ENCODE results near the gene MORC1.
A peak's percentile ranks its signal among the peaks of the same experiment; 100 is the strongest.

Gene MORC1

DNA sequence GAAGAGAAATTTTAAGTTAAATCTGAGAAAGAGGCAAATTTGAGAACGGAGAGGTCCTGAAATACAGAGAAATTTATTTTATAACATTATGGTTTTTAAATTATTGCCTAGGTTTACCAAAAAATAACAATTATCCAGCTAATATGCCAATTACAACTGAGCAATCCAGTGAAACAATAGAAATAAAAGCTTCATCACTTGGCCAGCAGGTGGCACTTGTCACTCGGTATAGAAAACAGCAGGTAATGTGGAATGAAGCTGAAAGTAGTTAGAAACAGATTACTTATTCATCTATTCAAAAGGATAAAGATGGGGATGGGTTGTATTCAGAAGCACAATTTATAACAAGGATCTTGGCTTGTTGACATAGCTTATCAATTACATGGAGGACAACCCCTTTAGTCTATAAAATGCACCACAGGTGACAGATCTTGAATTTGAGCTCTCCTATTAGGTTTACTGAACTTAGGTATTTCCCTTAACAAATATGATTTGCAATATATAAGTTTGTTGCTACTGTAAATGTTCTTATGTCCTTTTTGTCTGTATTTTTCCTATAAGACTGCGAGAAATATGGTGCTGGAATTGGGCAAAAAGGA lies 94.2 kb downstream of the MORC1 start:
- DNase-seq, result peak; percentile 34

DNA sequence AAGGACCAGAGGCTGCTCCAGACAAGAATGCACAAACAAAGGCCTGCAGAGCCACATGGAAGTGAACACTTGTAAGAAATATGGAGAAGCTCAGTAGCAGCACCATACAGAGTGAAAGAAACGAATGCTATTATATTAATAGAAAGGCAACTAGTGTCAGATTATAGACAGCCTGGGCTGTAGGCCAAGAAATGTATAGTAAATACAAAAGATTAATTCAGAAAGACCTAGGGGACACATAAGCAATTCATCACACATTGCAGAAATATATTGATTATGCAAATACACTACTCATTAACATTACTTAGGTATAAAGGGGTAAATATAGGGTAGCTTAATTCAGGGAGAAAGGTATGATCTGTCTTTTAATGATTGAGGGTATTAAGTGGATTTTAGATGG lies 94.8 kb downstream of the MORC1 start:
- no peak for DNase-seq

DNA sequence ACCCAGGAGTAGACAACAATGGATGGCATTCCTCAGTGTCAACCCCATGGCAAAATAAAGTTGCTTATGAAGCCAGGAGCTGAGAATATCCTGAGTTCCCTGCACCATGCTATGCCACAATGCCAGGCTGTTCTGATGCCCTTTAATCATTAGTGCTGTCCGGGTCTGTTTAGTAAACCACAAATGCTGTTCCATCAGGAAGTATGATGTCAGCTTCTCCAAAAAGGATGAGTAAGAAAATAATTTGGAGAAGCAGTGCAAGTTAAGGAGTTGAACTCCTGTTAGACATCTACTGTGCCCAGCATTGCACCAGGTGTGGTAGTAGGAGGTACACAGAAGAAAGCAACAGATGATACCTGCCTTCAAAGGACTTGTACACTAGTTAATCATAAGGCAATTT lies 96.4 kb downstream of the MORC1 start:
- no peak for DNase-seq

DNA sequence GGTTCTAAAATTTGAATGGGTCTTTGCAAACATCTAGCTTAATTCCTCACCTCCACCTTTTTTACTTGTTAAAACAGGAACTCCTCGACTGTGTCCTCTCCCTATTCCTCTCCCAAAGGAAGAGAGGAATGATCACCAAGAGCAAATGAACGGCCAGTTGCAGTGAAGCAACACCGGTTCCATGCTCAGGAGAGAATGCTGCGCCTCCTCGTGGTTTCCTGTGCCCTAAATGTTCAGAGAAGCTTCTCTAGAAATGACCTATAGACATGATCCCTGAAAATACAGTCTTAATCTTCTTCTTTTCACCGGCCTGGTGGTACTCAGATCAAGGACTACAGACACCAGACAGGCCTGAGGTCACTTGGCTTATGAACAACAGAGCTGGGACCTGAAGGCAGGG lies 99.1 kb downstream of the MORC1 start:
- no peak for DNase-seq

DNA sequence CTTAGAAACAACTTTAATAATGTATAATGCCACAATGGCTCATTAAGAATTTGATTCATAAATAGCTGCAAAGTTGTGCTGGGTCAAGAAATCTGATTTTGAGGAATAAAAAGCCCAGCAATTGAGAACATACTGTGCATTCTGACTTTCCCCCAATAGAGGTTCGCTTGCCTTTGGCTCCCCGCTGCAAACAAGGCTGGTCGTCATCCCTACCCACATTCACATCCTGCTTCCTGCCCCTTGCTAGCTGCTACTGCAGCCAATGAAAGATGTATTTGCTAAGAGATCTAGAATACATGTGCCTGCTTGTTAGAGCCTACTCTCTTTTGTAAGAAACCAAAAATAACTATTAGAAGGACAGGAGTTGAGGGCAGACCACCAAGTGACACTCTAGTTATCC lies 112.5 kb downstream of the MORC1 start:
- no peak for DNase-seq

DNA sequence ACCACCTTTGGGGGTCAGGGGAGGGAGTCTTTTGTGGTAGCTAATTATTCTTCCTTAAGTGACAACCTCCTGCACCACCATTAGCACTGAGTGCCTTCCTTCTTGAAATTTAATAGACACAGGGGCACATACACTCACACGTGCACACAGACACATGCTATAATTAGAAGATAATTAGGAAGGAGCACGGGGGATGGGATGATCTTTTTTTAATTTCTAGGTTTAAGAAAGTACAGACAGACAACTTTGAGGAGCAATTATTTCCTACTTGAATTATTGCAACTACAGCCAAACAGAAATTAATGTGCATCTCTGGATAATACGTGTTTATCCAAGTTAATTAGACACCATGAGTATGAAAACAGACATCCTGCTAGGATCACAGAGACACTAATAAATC lies 119.5 kb downstream of the MORC1 start:
- no peak for DNase-seq

DNA sequence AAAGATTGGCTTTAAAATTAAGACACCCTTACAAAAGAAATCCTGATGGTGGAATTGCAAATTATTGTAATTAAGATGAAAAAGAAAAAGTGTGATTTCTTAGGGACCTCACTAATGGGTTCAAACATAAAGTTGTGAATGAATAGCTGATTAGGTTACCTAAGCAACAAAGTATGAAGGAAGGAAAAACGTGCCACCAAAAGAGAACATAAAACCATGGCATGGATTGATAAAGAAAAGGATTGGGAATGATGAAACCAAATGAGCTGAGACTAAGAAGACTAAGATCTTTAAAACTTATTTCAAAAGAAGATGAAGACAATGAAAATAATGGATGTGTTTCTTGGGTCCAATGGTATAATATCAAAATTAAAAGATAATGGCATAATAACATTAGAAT lies 132.1 kb downstream of the MORC1 start:
- DNase-seq, result no peak

DNA sequence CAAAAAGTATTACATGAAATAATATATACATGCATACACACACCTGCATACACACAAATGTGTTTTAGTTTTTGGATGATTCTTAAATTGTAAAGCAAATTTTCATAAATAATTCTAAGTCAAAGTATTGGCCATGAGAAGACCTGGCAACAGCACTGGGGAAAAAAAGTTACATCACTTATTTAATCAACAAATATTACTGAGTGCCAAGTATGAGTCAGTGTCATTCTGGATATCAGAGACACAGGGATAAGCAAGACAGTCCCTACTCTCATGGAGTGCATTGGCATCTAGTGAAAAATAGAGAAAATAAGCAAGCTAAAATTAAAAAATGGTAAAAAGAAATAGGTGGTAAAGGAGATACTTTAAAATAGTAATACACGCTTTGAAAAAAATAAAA lies 134.9 kb downstream of the MORC1 start:
- DNase-seq, result no peak

DNA sequence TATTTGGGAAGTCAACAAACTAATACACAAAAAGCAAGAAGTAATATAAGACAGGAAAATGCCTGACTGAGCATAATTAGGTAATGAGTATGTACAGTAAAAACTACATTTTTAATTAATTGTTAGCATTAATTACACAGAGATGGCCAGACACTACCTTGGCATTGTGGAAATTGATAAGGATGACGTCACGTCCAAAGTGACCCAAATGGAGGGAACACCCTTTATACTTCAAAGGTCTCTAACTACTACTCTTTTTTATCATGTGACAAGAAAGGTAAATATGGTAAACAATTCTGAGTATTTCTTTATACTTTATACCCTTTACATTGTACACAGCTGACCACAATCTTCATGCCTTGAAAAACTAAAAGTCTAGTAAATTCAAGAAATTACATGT lies 141.9 kb downstream of the MORC1 start:
- DNase-seq, result no peak

DNA sequence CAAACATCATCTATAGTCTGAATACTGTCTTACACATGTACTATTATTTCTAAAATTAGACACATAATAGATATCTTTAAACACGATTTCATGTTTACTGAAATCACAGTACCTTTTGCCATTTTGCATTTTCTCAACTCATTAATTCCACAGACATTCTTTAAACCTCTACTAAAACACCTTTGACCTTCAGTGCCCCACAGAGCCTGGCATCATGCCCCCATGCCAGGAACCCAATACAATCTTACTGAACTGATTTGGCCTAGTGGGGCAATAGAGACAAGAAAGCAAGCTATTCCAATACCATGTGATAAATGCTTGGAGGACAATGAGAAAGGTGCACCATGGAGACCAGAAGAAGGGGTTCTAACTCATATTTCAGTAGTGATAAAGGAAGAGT lies 144.9 kb downstream of the MORC1 start:
- no peak for DNase-seq

DNA sequence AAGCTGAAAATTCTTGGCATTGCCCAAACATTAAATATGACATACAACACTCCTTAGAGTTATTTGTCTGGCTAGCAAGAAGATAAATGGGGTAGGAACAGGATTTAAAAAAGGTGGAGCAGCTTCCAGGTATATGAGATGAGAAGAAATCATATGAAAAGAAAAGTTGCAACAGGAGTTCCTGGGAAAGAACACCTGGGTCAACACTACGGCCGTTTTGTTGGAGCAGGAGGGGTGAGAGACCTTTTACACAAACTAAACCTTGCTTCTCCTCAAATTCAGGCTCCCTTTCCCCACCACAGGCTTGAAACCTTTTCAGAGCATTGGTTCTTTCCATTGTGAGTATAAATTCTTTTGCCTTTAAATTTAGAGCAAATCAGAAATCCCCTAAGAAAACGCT lies 145.5 kb downstream of the MORC1 start:
- no peak for DNase-seq

DNA sequence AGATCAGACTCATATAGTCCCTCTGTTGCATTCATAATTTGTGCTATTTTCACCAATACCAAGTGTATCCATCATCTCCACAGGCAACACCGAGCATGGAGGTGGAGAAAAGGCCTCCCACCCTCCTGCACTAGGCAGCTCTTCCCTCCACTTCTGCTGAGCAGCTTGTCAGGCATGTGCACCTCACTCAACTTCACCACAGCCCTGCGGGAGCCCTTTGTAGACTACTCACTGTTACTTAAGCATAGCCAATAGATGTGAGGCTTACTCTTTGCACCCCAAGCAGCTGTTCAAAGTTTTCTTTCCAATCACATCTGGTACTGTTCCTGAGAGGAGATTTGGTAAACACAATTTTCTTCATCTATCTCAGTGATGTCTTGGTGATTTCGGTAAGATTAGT lies 147.4 kb downstream of the MORC1 start:
- no peak for DNase-seq

DNA sequence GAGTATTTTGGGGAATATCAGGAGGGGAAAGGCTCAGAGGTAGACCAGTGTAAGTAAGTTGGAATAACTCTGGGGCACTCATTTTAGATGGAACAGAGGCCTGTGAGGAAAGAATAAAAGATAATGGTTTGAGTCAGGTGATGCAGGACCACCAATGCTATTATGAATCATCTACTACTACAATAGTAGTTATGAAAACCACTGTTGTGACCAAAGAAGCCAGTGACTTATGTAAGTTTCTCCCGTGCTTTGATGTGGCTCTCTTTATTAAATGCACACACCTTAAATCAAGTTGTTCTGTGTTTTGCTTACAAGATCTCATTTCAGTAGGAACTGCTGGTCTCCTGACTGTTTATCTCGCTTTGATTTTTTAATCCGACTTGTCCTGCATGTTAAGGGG lies 151.2 kb downstream of the MORC1 start:
- no peak for DNase-seq

DNA sequence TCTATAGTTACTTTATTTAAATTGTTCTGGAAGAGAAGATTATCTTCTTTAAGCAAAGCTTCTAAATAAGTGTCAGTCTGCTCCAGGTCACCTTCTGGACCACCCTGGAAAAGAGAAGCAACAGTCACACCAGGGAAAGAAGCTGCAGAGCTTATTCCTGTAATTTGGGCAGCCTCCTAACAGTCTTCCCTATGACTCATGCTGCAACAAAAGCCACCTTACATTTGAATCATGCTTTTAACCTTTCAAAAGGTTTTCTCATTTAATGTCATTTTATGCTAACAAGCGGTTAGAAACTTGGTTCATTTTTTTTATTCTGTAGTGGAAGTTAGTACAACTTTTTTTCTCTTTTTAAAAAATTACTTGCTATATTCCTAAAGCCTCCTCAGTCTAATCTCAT lies 158.9 kb downstream of the MORC1 start:
- DNase-seq, result no peak

DNA sequence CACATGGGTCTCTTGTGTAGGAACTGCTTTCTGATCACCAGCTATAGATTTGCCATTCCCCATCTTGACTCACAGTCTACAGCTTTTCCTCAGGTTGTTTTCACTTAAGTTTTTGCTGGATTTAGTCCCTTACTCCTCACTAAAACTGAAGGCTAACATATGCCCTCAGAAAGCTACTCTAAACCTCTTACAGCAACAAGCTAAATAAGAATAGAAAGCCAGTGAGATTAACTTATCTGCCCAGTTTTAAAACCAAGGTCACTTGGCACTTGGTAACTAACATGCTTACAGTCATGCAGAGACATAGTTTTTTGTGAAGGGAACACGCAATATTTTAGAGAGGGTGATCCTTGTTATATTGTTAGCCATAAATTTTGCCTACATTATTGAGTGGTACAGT lies 164.2 kb downstream of the MORC1 start, which contains the start of gene GUCA1C:
TSS of gene GUCA1C (minus strand) at position 180 of the 400 bp plus-strand sequence. CDS start at position 63, 117 bp downstream.
- no peak for DNase-seq

DNA sequence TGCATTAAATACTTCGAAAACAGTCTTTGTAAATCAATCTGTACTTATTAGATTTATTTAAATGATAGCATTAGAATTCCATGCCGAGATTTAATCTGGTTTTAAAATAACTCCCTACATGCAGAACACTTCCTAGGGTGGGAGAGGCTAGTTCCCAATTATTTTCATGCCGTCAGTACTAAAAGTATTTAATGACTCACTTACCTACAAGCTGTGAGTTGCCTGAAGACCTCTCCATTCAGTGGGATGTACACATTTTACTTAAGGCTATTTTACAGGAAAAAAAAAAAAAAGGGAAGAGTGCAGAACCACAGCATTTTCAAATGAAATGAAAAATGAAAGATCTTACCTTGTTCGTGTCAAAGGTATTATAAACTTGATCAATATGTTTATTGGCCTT lies 164.7 kb downstream of the MORC1 start:
- no peak for DNase-seq

DNA sequence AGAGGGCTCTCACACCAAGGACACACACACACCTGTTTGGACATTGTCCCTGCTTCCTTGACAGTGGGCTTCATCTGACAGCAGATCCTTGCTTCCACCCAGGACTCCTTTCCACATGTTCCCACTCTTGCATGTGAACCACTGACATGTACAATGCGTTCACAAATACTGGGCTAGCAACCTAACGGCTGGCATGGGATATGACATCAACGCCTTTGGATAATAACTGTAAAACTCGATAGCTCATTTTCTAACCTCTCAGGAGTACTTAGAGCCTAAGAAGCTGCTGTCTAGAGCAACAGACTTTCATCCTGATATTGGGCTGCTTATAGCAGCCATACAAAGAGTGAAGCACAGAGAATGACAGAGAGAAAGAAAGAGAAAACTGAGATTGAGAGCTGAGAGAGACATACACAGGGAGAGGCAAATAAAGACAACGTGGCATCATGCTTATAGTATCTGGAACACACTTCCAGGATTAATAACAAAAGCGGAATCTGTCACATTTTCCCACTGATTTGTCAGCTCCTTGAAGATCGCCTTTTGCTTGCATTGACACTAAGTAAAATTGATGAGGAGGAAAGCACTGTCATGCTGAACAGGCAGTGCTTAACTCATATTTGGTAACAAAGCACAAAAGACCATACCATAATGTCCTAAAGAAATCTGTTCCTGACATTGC lies 166.0 kb downstream of the MORC1 start:
- no peak for DNase-seq

DNA sequence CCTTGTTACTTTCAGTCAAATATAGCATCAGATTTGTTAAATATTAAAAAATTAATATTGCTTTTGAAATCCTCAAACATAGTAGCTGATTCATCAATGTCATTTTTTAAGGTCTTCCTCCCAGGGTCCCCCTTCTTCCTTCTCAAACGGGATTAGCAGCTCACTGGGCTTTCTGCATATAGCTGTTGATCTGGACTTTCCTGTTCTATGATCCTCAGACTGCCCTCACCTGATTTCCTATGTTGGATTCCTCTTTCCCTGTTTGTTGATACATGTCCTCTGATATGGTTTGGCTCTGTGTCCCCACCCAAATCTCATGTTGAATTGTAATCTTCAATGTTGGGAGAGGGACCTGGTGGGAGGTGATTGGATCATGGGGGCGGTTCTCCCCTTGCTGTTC lies 170.1 kb downstream of the MORC1 start:
- no peak for DNase-seq

DNA sequence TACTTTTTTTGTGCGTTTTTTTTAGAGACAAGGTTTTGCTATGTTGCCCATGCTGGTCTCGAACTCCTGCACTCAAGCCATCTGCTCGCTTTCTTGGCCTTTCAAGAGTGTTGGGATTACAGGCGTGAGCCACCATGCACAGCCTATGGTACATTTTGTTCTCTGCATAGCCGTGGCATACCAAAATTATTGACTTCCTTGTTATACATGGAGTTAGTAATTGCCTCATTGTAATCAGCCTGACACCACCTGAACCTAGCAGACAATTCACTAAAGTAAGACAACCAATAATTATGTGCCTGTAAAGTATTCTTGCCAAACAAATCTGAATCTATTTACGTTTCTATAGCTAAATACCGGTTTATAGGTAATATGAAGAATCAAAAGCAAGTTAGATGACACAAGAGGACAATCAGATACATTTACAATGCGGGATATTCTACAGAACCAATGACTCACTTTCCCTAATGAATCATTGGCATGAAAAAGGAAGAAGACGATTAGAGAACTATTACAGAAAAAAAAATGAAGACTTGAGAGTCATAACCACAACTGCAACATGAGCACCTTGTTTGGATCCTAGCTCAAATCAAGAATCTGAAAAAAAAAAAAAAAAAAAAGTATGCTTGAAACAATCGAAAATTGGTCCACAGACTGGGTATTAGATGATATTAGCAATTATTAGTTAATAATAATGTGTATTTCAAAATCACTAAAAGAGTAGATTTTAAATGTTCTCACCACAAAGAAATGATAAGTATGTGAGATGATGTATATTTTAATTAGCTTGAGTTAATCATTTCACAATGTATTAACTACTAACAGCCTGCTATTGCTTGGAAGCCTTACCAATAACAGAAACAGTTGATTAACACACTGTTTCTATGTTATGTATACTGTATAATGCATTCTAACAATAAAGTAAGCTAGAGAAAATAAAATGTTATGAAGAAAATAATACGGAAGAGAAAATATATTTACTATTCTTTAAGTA lies 171.3 kb downstream of the MORC1 start:
- DNase-seq, result no peak

DNA sequence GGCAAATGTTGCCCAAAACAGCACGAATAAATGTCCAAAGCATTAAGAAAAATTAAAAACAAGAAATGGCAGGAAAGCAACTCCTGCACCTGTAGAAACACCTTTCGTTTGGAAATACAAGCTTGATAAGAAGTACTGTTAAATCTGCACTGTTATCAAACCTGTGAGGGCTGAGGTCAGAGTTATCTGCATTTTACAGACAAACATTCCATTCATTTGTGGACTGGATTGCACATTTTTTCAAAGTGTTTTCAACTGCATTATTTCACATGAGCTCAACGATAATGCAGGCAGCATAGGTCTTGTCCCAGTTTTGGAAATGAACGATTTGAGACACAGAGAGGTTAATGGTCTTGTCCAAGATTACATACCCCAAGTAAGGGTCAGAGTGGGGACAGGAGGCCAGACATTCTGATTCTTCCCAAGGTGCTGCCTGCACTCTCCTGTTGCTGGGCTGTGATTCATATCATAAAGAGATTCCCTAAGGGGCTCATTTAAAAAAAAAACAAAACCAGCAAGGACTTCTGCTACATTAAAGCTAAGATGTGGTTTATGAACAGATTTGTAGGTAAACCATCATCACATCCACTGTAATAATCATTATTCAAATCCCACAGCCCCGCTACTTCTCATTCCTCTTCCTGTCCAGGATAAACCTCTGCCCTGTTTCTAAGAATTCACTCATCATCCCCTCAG lies 177.2 kb downstream of the MORC1 start:
- DNase-seq, result no peak

DNA sequence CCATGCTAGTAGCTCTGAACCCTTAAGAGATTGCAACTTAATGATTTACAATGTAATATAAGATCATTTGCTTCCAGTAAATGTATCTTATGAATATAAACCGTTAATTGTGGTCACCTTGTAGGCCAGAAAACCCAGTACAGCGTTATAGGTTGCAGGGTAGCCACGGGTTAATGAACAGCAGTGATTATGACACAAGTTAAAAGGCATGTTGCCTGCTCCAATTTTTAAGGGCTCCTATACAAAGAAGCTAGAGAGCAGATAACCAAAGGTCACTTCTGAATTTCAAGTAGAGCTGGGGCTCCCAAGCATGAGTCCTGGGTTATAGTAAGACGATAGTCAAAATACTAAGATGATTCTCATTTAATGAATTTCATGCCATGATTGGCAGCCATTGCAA lies 177.8 kb downstream of the MORC1 start:
- DNase-seq, result no peak

DNA sequence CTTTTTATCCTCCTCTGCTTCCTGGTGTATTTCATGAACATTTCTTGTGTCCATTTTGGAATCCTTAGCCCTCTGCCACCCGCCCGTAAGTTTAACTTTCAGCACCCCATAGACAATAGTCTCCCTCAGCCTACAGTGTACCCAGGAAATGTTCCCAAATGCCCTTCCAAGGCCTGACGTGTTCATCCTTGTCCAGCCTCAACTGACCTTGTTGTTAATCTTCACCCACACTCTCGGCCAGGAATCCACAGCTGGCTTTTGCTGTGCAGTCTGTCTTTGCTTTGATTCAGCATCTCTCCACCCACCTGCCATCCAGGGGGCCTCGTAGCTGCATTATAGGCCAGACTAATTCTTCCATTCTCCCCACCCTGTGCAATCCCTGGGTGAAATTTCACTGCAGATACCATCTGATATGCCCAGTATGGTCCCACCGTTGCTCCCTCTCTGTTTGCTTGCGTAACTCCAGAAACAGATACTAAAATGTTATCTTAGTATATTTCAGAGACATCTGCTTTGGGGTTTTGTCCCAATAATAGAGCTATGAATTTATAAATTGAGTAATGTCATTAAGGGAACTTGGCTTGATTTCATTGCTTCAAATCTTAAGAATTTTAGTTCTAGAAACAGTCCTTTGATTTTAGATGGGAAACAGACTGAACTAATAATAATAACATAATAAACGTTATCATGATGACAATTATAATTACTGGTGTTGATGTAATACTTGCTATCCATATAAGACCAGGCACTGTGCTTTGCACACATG lies 180.8 kb downstream of the MORC1 start:
- DNase-seq, result no peak

Measured in NCI-H510A treated with DMSO at 0.1 percent for 48 hours (cell line).